Activated CD4-positive, alpha-beta T cell treated with anti-CD3 and anti-CD28 coated beads, Interleukin-10, Interleukin-2, amounts not matched to agents 100 ng/mL and 50 ng/mL, durations not matched to agents 16 hours and 8 hours (primary cell): ENCODE measurements around the gene IGFBP3.

Experiments used
- DNase-seq: peaks from one replicate; pipeline ENCODE4 v3.0.0-alpha.2; 2020

The IGFBP3 gene

GRCh38 chr7:45922810-45923209 lies 1.7 kb upstream of the IGFBP3 start:
- DNase-seq: peak; percentile 36

- peak; percentile 23 for DNase-seq
Observed at GRCh38 chr7:45921699-45922519, 837 bp upstream of the IGFBP3 start.

- no peak for DNase-seq
Observed at GRCh38 chr7:45921381-45921698, 268 bp upstream of the IGFBP3 start.

- DNase-seq: no peak
Observed at GRCh38 chr7:45919993-45920459, 1.0 kb downstream of the IGFBP3 start.

- DNase-seq: no peak
Observed at GRCh38 chr7:45919231-45919784, 1.8 kb downstream of the IGFBP3 start.

- no peak for DNase-seq
Observed at GRCh38 chr7:45918556-45918955, 2.5 kb downstream of the IGFBP3 start.

- peak; percentile 76 for DNase-seq
Observed at GRCh38 chr7:45917658-45918057, 3.4 kb downstream of the IGFBP3 start.

- no peak for DNase-seq
Observed at GRCh38 chr7:45917064-45917463, 4.0 kb downstream of the IGFBP3 start.

- no peak for DNase-seq
Observed at GRCh38 chr7:45915606-45916005, 5.5 kb downstream of the IGFBP3 start.

GRCh38 chr7:45914911-45915310 lies 6.2 kb downstream of the IGFBP3 start:
- DNase-seq: no peak

- no peak for DNase-seq
Observed at GRCh38 chr7:45912972-45913371, 8.1 kb downstream of the IGFBP3 start.

- DNase-seq: no peak
Observed at GRCh38 chr7:45911311-45911710, 9.8 kb downstream of the IGFBP3 start.

- DNase-seq: no peak
Observed at GRCh38 chr7:45910855-45911254, 10.2 kb downstream of the IGFBP3 start.

- no peak for DNase-seq
Observed at GRCh38 chr7:45909561-45909960, 11.5 kb downstream of the IGFBP3 start.

- no peak for DNase-seq
Observed at GRCh38 chr7:45902820-45903219, 18.3 kb downstream of the IGFBP3 start.

GRCh38 chr7:45901566-45901965 lies 19.5 kb downstream of the IGFBP3 start:
- no peak for DNase-seq

GRCh38 chr7:45898222-45898621 lies 22.9 kb downstream of the IGFBP3 start:
- DNase-seq: no peak

- DNase-seq: no peak
Observed at GRCh38 chr7:45897042-45897690, 23.9 kb downstream of the IGFBP3 start.

- DNase-seq: no peak
Observed at GRCh38 chr7:45894665-45895062, 26.4 kb downstream of the IGFBP3 start.

GRCh38 chr7:45893996-45894664 lies 26.9 kb downstream of the IGFBP3 start:
- DNase-seq: no peak

- DNase-seq: no peak
Observed at GRCh38 chr7:45893374-45893995, 27.6 kb downstream of the IGFBP3 start.

- no peak for DNase-seq
Observed at GRCh38 chr7:45892407-45893035, 28.6 kb downstream of the IGFBP3 start.
